GM23338 (cell line): ENCODE results near the gene COL25A1. TPM values are rescaled to one million over a fixed set of nuclear protein-coding genes. Genes with fewer than 3 reads are reported as not detected.

Experiments used
- ATAC-seq: fragments of 200-7000 bp; cut with Tn5 transposase; 3 replicates; pipeline ENCODE4 v1.9.1; 2020
- DNase-seq: peaks from one replicate; pipeline ENCODE4 v3.0.0-alpha.2; 2015; ENCODE audit warnings: low spot score
- H2AFZ ChIP-seq: fragments of 200-600 bp; sonication (generic); 2 replicates; pipeline ENCODE4 v1.8.0; 2016; ENCODE audit warnings: antibody characterized with exemption, mild to moderate bottlenecking, moderate library complexity
- H3F3A ChIP-seq: fragments of 200-600 bp; sonication (generic); replicated peaks from 2 replicates; pipeline ENCODE4 v1.8.0; 2017; ENCODE audit warnings: antibody characterized with exemption, mixed run types, low read depth
- H3K27ac ChIP-seq: fragments of 200-600 bp; sonication (generic); 2 replicates; pipeline ENCODE4 v1.6.1; 2016; ENCODE audit warnings: low read depth
- H3K27me3 ChIP-seq: fragments of 200-600 bp; sonication (generic); 2 replicates; pipeline ENCODE4 v1.8.0; 2016; ENCODE audit warnings: mild to moderate bottlenecking, mixed run types, moderate library complexity; ENCODE audit not compliant: insufficient read depth
- H3K36me3 ChIP-seq: fragments of 200-600 bp; sonication (generic); 2 replicates; pipeline ENCODE4 v1.8.0; 2016; ENCODE audit warnings: mild to moderate bottlenecking; ENCODE audit not compliant: insufficient read depth
- H3K4me1 ChIP-seq: fragments of 200-600 bp; sonication (generic); 2 replicates; pipeline ENCODE4 v1.8.0; 2016; ENCODE audit warnings: mild to moderate bottlenecking, moderate library complexity; ENCODE audit not compliant: insufficient read depth
- H3K4me2 ChIP-seq: fragments of 200-600 bp; sonication (generic); 2 replicates; pipeline ENCODE4 v1.7.1; 2017; ENCODE audit warnings: mixed run types
- H3K4me3 ChIP-seq: fragments of 200-600 bp; sonication (generic); 2 replicates; pipeline ENCODE4 v1.6.1; 2016; ENCODE audit warnings: mixed run types
- H3K79me2 ChIP-seq: fragments of 200-600 bp; sonication (generic); replicated peaks from 2 replicates; pipeline ENCODE4 v1.8.0; 2017; ENCODE audit warnings: mild to moderate bottlenecking; ENCODE audit not compliant: insufficient read depth
- H3K9me2 ChIP-seq: fragments of 200-600 bp; sonication (generic); 2 replicates; pipeline ENCODE4 v1.8.0; 2017; ENCODE audit not compliant: insufficient read depth
- H4K20me1 ChIP-seq: fragments of 200-600 bp; sonication (generic); replicated peaks from 2 replicates; pipeline ENCODE4 v1.8.0; 2017; ENCODE audit warnings: mild to moderate bottlenecking; ENCODE audit not compliant: insufficient read depth
- H3K27ac Mint-ChIP-seq: 2 replicates; pipeline ENCODE4 v1.8.0; 2020; ENCODE audit warnings: inconsistent platforms, mild to moderate bottlenecking, moderate library complexity, mixed read lengths
- H3K27me3 Mint-ChIP-seq: 3 replicates; pipeline ENCODE4 v1.8.0; 2022; ENCODE audit warnings: low read depth, mild to moderate bottlenecking, moderate library complexity, mixed read lengths, inconsistent platforms; ENCODE audit not compliant: insufficient read depth, poor library complexity
- H3K36me3 Mint-ChIP-seq: 3 replicates; pipeline ENCODE4 v1.8.0; 2021; ENCODE audit warnings: low read depth, mild to moderate bottlenecking, inconsistent platforms, moderate library complexity, mixed read lengths
- H3K4me1 Mint-ChIP-seq: 3 replicates; pipeline ENCODE4 v1.8.0; 2020; ENCODE audit warnings: mild to moderate bottlenecking, inconsistent platforms, mixed read lengths
- H3K4me3 Mint-ChIP-seq: 3 replicates; pipeline ENCODE4 v1.8.0; 2021; ENCODE audit warnings: moderate library complexity, mild to moderate bottlenecking, inconsistent platforms, mixed read lengths
- H3K9me3 Mint-ChIP-seq: 3 replicates; pipeline ENCODE4 v1.8.0; 2020; ENCODE audit warnings: moderate library complexity, mild to moderate bottlenecking, inconsistent platforms, mixed read lengths
- CTCF ChIP-seq, 2 experiments: fragments of 200-600 bp in 1 of 2; sonication (generic) in 1 of 2; conservative IDR thresholded peaks; 2 replicates each; pipeline versions ENCODE4 v1.5.1 to v1.6.1; 2016 to 2017; ENCODE audit warnings: antibody characterized with exemption in 2 of 2, low read depth in 2 of 2, mild to moderate bottlenecking in 2 of 2, moderate library complexity in 1 of 2
- NANOG ChIP-seq: IDR thresholded peaks from 2 replicates; pipeline ENCODE4 v1.6.1; 2016; ENCODE audit warnings: antibody characterized with exemption, borderline replicate concordance
- ZNF114 ChIP-seq: fragments of 250-450 bp; sonication (Bioruptor Pico); IDR thresholded peaks from 2 replicates; pipeline ENCODE4 v1.5.0; 2020; ENCODE audit warnings: mild to moderate bottlenecking, moderate library complexity
- ZNF462 ChIP-seq: fragments of 250-450 bp; sonication (Bioruptor Pico); IDR thresholded peaks from 2 replicates; pipeline ENCODE4 v1.5.0; 2020; ENCODE audit warnings: mild to moderate bottlenecking, moderate library complexity
- polyA plus RNA-seq: library from polyadenylated mRNA; unstranded; fragments of >200 nt; fragmentation: Nextera tagmentation; extraction: Ambion mirVana; gene quantifications from 2 replicates; pipeline ENCODE4 v1.2.1, GENCODE V29; 2016
- total RNA-seq: library from RNA; depleted of rRNA; stranded (reverse); fragments of >200 nt; shearing (Covaris generic); gene quantifications from 2 replicates; pipeline ENCODE4 v1.2.3, GENCODE V29; 2014
- TF ChIP-seq, protein P1 (sequence below): IDR thresholded peaks from 2 replicates; pipeline ENCODE4 v1.6.1; 2016; ENCODE audit warnings: antibody characterized with exemption
- TF ChIP-seq, protein P2 (sequence below): IDR thresholded peaks from one replicate; pipeline ENCODE4 v1.6.1; 2018; ENCODE audit warnings: antibody characterized with exemption; ENCODE audit not compliant: unreplicated experiment

The COL25A1 gene
- total and polyA plus RNA-seq, 2 experiments from 2014 or later: 3.9 to 5.6 TPM

DNA sequence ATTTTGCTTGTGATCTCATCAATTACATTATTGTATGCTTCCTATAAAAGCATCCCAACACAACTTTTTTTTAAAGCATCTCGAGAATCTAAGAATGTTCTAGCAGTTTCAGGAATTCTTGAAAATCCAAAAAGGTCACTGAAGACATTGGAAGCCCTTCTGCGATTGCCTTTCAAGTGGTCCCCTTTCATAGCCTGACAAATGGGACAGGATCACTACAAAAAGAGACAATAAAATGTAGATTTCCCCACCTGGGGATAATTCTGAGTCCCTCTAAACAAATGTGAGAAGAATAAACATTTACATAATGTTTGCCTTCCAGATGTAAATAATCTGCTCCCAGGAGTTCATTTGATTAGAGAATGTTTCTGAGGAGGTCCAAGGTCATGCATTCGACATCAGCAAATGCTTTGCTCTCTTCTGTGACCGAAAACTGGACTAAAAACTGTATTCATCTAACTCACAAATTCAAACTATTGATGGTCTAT lies 116.0 kb downstream of the COL25A1 start:
- Histone ChIP-seq H3K4me3 (no peak overlapping the region), H3K9me2 (no peaks in the 10 kb centered on the region), H3K4me2 (0 out of 2 replicates have a peak overlapping the region, but pooled peaks have one; percentile 15), H3K4me1 (peaks cover 32% of the 10 kb centered on the region), H2AFZ (no peak overlapping the region), H3K27ac (no peak overlapping the region), H3K27me3 (no peaks in the 10 kb centered on the region), H3K36me3 (no peaks in the 10 kb centered on the region), H3K79me2 (no peaks in the 10 kb centered on the region), H3F3A (no peaks in the 10 kb centered on the region), H4K20me1 (no peaks in the 10 kb centered on the region)
- TF ChIP-seq ZNF462 (CRISPR knock-in tag): peak; percentile 68
- peak; percentile 64; the same call in 1 of the 2 replicates for TF ChIP-seq NANOG
- TF ChIP-seq ZNF114 (CRISPR knock-in tag): no peak
- TF ChIP-seq, protein P1, sequence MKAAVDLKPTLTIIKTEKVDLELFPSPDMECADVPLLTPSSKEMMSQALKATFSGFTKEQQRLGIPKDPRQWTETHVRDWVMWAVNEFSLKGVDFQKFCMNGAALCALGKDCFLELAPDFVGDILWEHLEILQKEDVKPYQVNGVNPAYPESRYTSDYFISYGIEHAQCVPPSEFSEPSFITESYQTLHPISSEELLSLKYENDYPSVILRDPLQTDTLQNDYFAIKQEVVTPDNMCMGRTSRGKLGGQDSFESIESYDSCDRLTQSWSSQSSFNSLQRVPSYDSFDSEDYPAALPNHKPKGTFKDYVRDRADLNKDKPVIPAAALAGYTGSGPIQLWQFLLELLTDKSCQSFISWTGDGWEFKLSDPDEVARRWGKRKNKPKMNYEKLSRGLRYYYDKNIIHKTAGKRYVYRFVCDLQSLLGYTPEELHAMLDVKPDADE: no peak
- no peak for TF ChIP-seq CTCF (conservative IDR thresholded peaks at IDR 0.05; ENCODE audit: low read depth in 2 of 2)
- TF ChIP-seq, protein P2, sequence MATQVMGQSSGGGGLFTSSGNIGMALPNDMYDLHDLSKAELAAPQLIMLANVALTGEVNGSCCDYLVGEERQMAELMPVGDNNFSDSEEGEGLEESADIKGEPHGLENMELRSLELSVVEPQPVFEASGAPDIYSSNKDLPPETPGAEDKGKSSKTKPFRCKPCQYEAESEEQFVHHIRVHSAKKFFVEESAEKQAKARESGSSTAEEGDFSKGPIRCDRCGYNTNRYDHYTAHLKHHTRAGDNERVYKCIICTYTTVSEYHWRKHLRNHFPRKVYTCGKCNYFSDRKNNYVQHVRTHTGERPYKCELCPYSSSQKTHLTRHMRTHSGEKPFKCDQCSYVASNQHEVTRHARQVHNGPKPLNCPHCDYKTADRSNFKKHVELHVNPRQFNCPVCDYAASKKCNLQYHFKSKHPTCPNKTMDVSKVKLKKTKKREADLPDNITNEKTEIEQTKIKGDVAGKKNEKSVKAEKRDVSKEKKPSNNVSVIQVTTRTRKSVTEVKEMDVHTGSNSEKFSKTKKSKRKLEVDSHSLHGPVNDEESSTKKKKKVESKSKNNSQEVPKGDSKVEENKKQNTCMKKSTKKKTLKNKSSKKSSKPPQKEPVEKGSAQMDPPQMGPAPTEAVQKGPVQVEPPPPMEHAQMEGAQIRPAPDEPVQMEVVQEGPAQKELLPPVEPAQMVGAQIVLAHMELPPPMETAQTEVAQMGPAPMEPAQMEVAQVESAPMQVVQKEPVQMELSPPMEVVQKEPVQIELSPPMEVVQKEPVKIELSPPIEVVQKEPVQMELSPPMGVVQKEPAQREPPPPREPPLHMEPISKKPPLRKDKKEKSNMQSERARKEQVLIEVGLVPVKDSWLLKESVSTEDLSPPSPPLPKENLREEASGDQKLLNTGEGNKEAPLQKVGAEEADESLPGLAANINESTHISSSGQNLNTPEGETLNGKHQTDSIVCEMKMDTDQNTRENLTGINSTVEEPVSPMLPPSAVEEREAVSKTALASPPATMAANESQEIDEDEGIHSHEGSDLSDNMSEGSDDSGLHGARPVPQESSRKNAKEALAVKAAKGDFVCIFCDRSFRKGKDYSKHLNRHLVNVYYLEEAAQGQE: no peak
- DNase-seq: no peak
- Mint-ChIP-seq H3K36me3 (peaks cover 14% of the 10 kb centered on the region; the same call in 2 of the 3 replicates), H3K27me3 (no peaks in the 10 kb centered on the region), H3K4me1 (peaks cover 44% of the 10 kb centered on the region), H3K9me3 (peaks cover 11% of the 10 kb centered on the region), H3K4me3 (no peak overlapping the region), H3K27ac (no peak overlapping the region)
- peak; percentile 56; the same call in 2 of the 3 replicates for ATAC-seq
